Kidney (tissue), 14 donors: ENCODE measurements around the gene EHF. TPM values are rescaled to one million over a fixed set of nuclear protein-coding genes. Genes with fewer than 3 reads are reported as not detected.

Experiments used
- DNase-seq, 5 donors: peaks; one replicate each; pipeline ENCODE4 v3.0.0-alpha.2; 2013 to 2020
- FAIRE-seq: peaks from 2 replicates; lab custom pipeline; 2012; peaks lifted over from hg19 to GRCh38; lab: Jason Lieb, UNC
- H3K27ac ChIP-seq, 2 donors: one replicate each; pipeline ENCODE4 v1.7.0; 2013; ENCODE audit warnings: low read depth in 2 of 2, low read length in 2 of 2, inconsistent platforms in 1 of 2
- H3K27me3 ChIP-seq: one replicate; pipeline ENCODE4 v1.7.1; 2013; ENCODE audit warnings: low read length, inconsistent platforms; ENCODE audit not compliant: control insufficient read depth, insufficient read depth
- H3K36me3 ChIP-seq, 3 donors: one replicate each; pipeline versions ENCODE4 v1.7.0 to v1.7.1; 2013; ENCODE audit warnings: low read length in 3 of 3, control low read depth in 1 of 3, inconsistent platforms in 1 of 3; ENCODE audit not compliant: insufficient read depth in 3 of 3, control insufficient read depth in 2 of 3
- H3K4me1 ChIP-seq, 3 donors: one replicate each; pipeline versions ENCODE4 v1.7.0 to v1.7.1; 2013; ENCODE audit warnings: low read length in 3 of 3, inconsistent platforms in 1 of 3, low read depth in 1 of 3; ENCODE audit not compliant: control insufficient read depth in 2 of 3, insufficient read depth in 2 of 3
- H3K4me3 ChIP-seq, 3 donors: one replicate each; pipeline versions ENCODE4 v1.7.0 to v1.8.1; 2013; ENCODE audit warnings: low read length in 3 of 3, control low read depth in 1 of 3, inconsistent platforms in 1 of 3
- H3K9ac ChIP-seq, 3 donors: one replicate each; pipeline versions ENCODE4 v1.7.0 to v1.7.1; 2013; ENCODE audit warnings: low read length in 3 of 3, control low read depth in 1 of 3, inconsistent platforms in 1 of 3
- H3K9me3 ChIP-seq, 3 donors: one replicate each; pipeline versions ENCODE4 v1.7.0 to v1.7.1; 2013; ENCODE audit warnings: low read length in 3 of 3, control low read depth in 1 of 3, inconsistent platforms in 1 of 3; ENCODE audit not compliant: control insufficient read depth in 2 of 3, insufficient read depth in 1 of 3
- CTCF ChIP-seq: IDR thresholded peaks from 3 replicates; pipeline ENCODE4 v1.5.1; 2012; ENCODE audit warnings: mild to moderate bottlenecking, moderate library complexity, borderline replicate concordance; ENCODE audit not compliant: insufficient read depth; ENCODE audit errors: extremely low read depth
- intact Hi-C: fragments of 100-400 bp; cut with DNase I; formaldehyde crosslinking; loops from one replicate; pipeline ENCODE4 v1.11.1; 2022
- polyA plus RNA-seq: library from polyadenylated mRNA; stranded (reverse); fragments of 350-450 nt; fragmentation: Illumina TruSeq; extraction: RNeasy Lipid Tissue Mini Kit (QIAGEN cat#74804); gene quantifications from one replicate; pipeline ENCODE4 v1.2.3, GENCODE V29; 2014; ENCODE audit warnings: low read depth, low replicate concordance; ENCODE audit not compliant: insufficient read depth
- total RNA-seq: library from RNA; stranded (reverse); fragmentation: NEBNext Ultra II Directional; extraction: Animal tissue kit (Norgen Biotek cat#: 25700); gene quantifications from one replicate; pipeline ENCODE4 v1.2.1, GENCODE V29; 2021
- donor health status: control.
- donor health status: control.
- donor health status: control.
- donor health status: control.
- donor health status: control.
- donor health status: DM: yes; HTN: yes; CAD: no.
- donor health status: Normal renal cell carcinoma (clear cell type).

The EHF gene
- total and polyA plus RNA-seq, 2 donors from 2014 or later = 4.7 to 65.5 TPM

- Histone ChIP-seq H3K27me3 (no peaks in the 10 kb centered on the region), H3K4me3 (no peak overlapping the region), H3K9ac (no peak overlapping the region), H3K4me1 (peaks cover 0 to 13% (median 13%) of the 10 kb centered on the region in 3 donors), H3K9me3 (no peaks in the 10 kb centered on the region), H3K36me3 (no peaks in the 10 kb centered on the region), H3K27ac (no peak overlapping the region)
- no peak for TF ChIP-seq CTCF
- intact Hi-C loops = no loop called here
- DNase-seq (no peak), FAIRE-seq (no peak)
Observed at GRCh38 chr11:34609187-34609751, 11.6 kb upstream of the EHF start.

- Histone ChIP-seq H3K9me3 (no peaks in the 10 kb centered on the region), H3K27ac (no peak overlapping the region), H3K36me3 (no peaks in the 10 kb centered on the region), H3K27me3 (no peaks in the 10 kb centered on the region), H3K4me3 (no peak overlapping the region), H3K9ac (no peak overlapping the region), H3K4me1 (peaks cover 0 to 12% (median 9%) of the 10 kb centered on the region in 3 donors)
- intact Hi-C loops = no loop called here
- FAIRE-seq = no peak
- DNase-seq = no peak
- no peak for TF ChIP-seq CTCF
Observed at GRCh38 chr11:34609850-34610249, 11.0 kb upstream of the EHF start.

- H3K4me1 ChIP-seq = peaks cover 0 to 8% (median 5%) of the 10 kb centered on the region in 3 donors
- no peaks in the 10 kb centered on the region for H3K9me3 ChIP-seq
- no peaks in the 10 kb centered on the region for H3K27me3 ChIP-seq
- intact Hi-C loops = no loop called here
- no peak overlapping the region for H3K27ac ChIP-seq
- H3K9ac ChIP-seq = no peak overlapping the region
- no peaks in the 10 kb centered on the region for H3K36me3 ChIP-seq
- no peak for TF ChIP-seq CTCF
- no peak for FAIRE-seq
- no peak overlapping the region for H3K4me3 ChIP-seq
- no peak for DNase-seq
Observed at GRCh38 chr11:34610324-34611041, 10.4 kb upstream of the EHF start.
